ENCODE data around the gene ACAD8.

GRCh38 chr11:134243913-134244312 lies 9.5 kb upstream of the ACAD8 start:
- TF ChIP-seq ISL1 (CRISPR knock-in tag; IDR thresholded peaks at IDR 0.05) (no peak), RARB (CRISPR knock-in tag; IDR thresholded peaks at IDR 0.05) (no peak), ZC3H10 (CRISPR knock-in tag; IDR thresholded peaks at IDR 0.05) (no peak), ESRRG (CRISPR knock-in tag; IDR thresholded peaks at IDR 0.05) (no peak), BACH2 (CRISPR knock-in tag; IDR thresholded peaks at IDR 0.05; ENCODE audit: borderline replicate concordance) (no peak), ARNTL (CRISPR knock-in tag; IDR thresholded peaks at IDR 0.05; ENCODE audit: borderline replicate concordance, low read depth) (no peak), ZNF8 (CRISPR knock-in tag; IDR thresholded peaks at IDR 0.05) (no peak), PATZ1 (CRISPR knock-in tag; IDR thresholded peaks at IDR 0.05; ENCODE audit: borderline replicate concordance) (no peak), CREB5 (CRISPR knock-in tag; IDR thresholded peaks at IDR 0.05; ENCODE audit: low read depth) (no peak), CSRNP3 (CRISPR knock-in tag; IDR thresholded peaks at IDR 0.05) (no peak), ZFP3 (CRISPR knock-in tag; IDR thresholded peaks at IDR 0.05) (no peak)

Data from SK-N-SH treated with all-trans-retinoic acid at 6 μM for 48 hours (cell line).